HL-60 (cell line): ENCODE data around the gene GTSE1.

Source experiments
- DNase-seq, 2 experiments: peaks; one replicate each; pipeline ENCODE4 v3.0.0-alpha.2; 2010 to 2020; ENCODE audit warnings: low read depth in 1 of 2, low spot score in 1 of 2
- H3K27ac ChIP-seq: fragments of 250-450 bp; sonication (Bioruptor Pico); replicated peaks from 2 replicates; pipeline ENCODE4 v1.5.1; 2020; ENCODE audit warnings: mild to moderate bottlenecking, moderate library complexity
- H3K27me3 ChIP-seq: fragments of 250-450 bp; sonication (Bioruptor Pico); 2 replicates; pipeline ENCODE4 v1.5.1; 2021; ENCODE audit warnings: mild to moderate bottlenecking, moderate library complexity; ENCODE audit not compliant: insufficient read depth, poor library complexity, severe bottlenecking
- H3K4me3 ChIP-seq: replicated peaks from 2 replicates; pipeline ENCODE4 v1.5.1; 2011; ENCODE audit warnings: mild to moderate bottlenecking, control low read depth, low read length; ENCODE audit not compliant: insufficient read depth
- GABPA ChIP-seq: IDR thresholded peaks from 2 replicates; pipeline ENCODE4 v1.6.1; 2012; ENCODE audit warnings: low read depth
- POLR2AphosphoS5 ChIP-seq: IDR thresholded peaks from 2 replicates; pipeline ENCODE4 v1.6.1; 2012; ENCODE audit warnings: low read depth
- SPI1 ChIP-seq: IDR thresholded peaks from 2 replicates; pipeline ENCODE4 v1.6.1; 2012; ENCODE audit warnings: low read depth, mild to moderate bottlenecking, borderline replicate concordance
- TF ChIP-seq, protein P1 (sequence below): IDR thresholded peaks from one replicate; pipeline ENCODE4 v1.5.1; 2011; ENCODE audit warnings: low read length, control low read depth, inconsistent platforms; ENCODE audit not compliant: insufficient read depth
- TF ChIP-seq, protein P2 (sequence below): IDR thresholded peaks from 2 replicates; pipeline ENCODE4 v1.6.1; 2012; ENCODE audit warnings: low read depth; ENCODE audit not compliant: insufficient replicate concordance

Gene GTSE1

DNA sequence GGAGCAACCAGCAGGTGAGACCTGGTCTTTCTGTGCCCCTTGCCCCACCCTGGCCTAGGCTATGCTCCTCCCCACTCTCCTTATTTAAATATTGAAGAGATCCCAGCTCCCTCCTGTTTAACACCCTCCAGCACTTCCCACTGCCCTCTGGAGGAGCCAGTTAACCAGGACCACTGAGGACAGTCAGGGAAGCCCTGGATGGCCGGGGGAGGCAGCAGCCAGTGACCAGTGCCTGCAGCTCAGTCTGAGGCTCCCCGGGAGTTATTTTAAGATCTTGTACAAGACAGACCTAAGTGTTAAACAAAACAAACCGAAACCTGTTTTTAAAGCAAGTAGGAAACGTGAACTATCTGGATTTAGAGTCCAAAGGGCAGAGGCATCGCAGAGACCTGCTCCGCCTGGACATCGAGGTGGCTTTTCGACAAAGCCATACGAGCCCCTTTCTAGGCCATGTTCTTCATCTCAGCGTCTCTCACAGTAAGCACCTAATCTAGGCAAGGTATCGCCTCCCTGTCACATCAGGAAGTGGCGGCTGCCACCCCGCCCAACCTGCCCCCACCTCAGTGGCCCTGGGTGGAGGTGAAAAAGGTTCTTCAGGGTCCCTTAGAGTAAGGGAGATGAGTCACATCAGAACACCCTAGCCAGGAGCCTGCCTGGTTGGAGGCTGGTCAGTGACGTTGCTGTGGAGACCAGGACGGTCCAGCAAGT, 74.1 kb downstream of the GTSE1 start:
- Histone ChIP-seq H3K4me3 (no peak overlapping the region), H3K27me3 (peaks cover 23% of the 10 kb centered on the region), H3K27ac (no peak overlapping the region)
- DNase-seq, result no peak
- TF ChIP-seq, protein P1, sequence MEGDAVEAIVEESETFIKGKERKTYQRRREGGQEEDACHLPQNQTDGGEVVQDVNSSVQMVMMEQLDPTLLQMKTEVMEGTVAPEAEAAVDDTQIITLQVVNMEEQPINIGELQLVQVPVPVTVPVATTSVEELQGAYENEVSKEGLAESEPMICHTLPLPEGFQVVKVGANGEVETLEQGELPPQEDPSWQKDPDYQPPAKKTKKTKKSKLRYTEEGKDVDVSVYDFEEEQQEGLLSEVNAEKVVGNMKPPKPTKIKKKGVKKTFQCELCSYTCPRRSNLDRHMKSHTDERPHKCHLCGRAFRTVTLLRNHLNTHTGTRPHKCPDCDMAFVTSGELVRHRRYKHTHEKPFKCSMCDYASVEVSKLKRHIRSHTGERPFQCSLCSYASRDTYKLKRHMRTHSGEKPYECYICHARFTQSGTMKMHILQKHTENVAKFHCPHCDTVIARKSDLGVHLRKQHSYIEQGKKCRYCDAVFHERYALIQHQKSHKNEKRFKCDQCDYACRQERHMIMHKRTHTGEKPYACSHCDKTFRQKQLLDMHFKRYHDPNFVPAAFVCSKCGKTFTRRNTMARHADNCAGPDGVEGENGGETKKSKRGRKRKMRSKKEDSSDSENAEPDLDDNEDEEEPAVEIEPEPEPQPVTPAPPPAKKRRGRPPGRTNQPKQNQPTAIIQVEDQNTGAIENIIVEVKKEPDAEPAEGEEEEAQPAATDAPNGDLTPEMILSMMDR, result no peak
- no peak for TF ChIP-seq SPI1
- no peak for TF ChIP-seq GABPA
- TF ChIP-seq, protein P2, sequence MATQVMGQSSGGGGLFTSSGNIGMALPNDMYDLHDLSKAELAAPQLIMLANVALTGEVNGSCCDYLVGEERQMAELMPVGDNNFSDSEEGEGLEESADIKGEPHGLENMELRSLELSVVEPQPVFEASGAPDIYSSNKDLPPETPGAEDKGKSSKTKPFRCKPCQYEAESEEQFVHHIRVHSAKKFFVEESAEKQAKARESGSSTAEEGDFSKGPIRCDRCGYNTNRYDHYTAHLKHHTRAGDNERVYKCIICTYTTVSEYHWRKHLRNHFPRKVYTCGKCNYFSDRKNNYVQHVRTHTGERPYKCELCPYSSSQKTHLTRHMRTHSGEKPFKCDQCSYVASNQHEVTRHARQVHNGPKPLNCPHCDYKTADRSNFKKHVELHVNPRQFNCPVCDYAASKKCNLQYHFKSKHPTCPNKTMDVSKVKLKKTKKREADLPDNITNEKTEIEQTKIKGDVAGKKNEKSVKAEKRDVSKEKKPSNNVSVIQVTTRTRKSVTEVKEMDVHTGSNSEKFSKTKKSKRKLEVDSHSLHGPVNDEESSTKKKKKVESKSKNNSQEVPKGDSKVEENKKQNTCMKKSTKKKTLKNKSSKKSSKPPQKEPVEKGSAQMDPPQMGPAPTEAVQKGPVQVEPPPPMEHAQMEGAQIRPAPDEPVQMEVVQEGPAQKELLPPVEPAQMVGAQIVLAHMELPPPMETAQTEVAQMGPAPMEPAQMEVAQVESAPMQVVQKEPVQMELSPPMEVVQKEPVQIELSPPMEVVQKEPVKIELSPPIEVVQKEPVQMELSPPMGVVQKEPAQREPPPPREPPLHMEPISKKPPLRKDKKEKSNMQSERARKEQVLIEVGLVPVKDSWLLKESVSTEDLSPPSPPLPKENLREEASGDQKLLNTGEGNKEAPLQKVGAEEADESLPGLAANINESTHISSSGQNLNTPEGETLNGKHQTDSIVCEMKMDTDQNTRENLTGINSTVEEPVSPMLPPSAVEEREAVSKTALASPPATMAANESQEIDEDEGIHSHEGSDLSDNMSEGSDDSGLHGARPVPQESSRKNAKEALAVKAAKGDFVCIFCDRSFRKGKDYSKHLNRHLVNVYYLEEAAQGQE, result no peak
- TF ChIP-seq POLR2AphosphoS5, result no peak

DNA sequence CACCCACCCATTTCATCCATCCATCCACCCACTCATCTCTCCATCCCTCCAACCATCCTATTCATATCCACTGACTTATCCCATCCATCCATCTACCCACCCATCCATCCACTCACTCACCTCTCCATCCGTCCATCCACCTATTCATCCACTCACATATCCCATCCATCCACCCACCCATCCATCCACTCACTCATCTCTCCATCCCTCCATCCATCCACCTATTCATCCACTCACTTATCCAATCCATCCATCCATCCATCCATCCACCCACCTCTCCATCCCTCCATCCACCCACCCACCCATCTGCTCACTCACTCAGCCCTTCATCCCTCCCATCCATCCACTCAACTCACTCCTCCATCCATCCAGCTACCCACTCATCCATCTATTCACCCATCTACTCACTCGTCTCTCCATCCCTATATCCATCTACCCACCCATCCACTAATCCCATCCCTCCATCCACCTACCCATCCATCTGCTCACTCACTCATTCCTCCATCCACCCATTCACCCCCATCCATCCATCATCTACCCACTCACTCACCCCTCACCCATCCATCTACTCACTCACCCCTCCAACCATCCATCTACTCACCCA, 75.1 kb downstream of the GTSE1 start:
- Histone ChIP-seq H3K4me3 (no peak overlapping the region), H3K27ac (no peak overlapping the region)
- TF ChIP-seq SPI1, result no peak
- TF ChIP-seq, protein P2, result no peak
- no peak for TF ChIP-seq POLR2AphosphoS5
- TF ChIP-seq, protein P1, result no peak
- TF ChIP-seq GABPA, result no peak

DNA sequence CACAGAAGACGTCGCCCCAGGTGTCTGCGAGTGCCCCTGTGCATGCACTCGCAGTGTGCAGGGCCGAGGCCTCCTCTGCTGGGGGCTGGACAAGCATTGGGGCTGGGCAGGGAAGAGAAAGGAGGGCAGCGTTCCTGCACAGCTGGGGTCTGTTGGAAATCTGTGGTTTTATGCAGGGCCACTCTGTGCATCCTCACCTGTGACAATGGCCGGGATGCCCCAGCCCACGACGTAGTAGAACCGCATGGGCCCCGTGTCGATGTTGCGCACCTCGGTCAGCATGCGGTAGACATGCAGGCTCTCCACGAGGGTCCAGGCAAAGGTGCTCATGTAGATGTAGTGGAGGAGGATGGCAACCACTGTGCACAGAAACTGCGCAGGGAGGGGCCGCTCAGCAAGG, 76.0 kb downstream of the GTSE1 start:
- DNase-seq, result no peak
- TF ChIP-seq POLR2AphosphoS5 (no peak), SPI1 (no peak), GABPA (no peak)
- TF ChIP-seq, protein P1, result no peak
- TF ChIP-seq, protein P2, result no peak
- H3K27ac ChIP-seq, result no peak overlapping the region
- H3K27me3 ChIP-seq, result peaks cover 11% of the 10 kb centered on the region
- no peak overlapping the region for H3K4me3 ChIP-seq

More for the DNA sequence above, 75.1 kb downstream of the GTSE1 start:
- peaks cover 17% of the 10 kb centered on the region for H3K27me3 ChIP-seq
- DNase-seq, result no peak
